Measurements from ENCODE around the gene MYT1. TPM values are rescaled to one million over a fixed set of nuclear protein-coding genes. Genes with fewer than 3 reads are reported as not detected.

Gene MYT1
- total RNA-seq, 1 donor from 2014 or later: 0.74 TPM

DNA sequence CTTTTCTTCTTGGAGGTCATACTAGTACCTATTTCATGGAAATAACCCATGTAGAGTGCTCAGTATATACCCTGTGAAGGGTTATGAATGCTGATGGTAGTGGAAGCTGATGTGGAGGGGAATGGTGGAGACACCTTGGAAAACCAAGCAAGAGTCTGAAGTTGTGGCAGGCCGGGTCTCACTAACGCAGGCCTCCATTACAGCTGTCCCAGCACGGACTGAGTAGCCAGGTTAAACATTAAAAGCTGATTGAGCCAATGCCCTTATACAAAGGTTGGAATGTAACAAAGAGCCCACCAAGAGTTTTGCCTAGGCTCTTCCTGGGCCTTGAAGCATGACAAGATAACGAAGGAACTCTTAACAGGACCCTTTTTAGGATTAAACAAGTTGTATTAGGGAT lies 89.2 kb downstream of the MYT1 start:
- H3K27ac Mint-ChIP-seq (ENCODE audit: unreplicated experiment): no peak overlapping the region
- H3K4me3 Mint-ChIP-seq (ENCODE audit: unreplicated experiment): no peak overlapping the region
- TF ChIP-seq, protein P1, sequence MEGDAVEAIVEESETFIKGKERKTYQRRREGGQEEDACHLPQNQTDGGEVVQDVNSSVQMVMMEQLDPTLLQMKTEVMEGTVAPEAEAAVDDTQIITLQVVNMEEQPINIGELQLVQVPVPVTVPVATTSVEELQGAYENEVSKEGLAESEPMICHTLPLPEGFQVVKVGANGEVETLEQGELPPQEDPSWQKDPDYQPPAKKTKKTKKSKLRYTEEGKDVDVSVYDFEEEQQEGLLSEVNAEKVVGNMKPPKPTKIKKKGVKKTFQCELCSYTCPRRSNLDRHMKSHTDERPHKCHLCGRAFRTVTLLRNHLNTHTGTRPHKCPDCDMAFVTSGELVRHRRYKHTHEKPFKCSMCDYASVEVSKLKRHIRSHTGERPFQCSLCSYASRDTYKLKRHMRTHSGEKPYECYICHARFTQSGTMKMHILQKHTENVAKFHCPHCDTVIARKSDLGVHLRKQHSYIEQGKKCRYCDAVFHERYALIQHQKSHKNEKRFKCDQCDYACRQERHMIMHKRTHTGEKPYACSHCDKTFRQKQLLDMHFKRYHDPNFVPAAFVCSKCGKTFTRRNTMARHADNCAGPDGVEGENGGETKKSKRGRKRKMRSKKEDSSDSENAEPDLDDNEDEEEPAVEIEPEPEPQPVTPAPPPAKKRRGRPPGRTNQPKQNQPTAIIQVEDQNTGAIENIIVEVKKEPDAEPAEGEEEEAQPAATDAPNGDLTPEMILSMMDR (IDR thresholded peaks at IDR 0.05; ENCODE audit: unreplicated experiment): no peak

DNA sequence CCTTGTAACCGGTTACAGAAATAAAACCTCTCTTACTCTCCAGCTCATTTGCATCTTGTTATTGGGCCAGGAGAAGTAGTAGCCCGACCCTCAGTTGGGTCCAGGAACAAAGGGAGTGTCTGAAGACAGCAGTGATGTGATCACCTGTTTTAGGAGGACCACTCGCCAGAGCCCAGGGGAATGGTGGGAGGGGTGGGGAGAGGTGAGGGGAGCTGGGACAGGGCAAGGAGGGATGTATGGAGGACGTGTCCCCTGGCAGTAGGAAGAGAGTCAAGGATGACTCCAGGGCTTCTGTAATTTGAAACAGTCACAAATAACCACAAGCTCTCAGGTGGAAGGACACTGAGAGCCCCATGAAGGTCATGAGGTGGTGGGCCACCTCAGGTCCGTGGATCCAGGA lies 89.9 kb downstream of the MYT1 start:
- peak overlapping the region; percentile 19 for H3K27ac Mint-ChIP-seq (ENCODE audit: unreplicated experiment)
- peaks cover 5% of the 10 kb centered on the region for H3K36me3 Mint-ChIP-seq (ENCODE audit: low read depth, unreplicated experiment)
- peak overlapping the region; percentile 85 for H3K4me3 Mint-ChIP-seq (ENCODE audit: unreplicated experiment)
- H3K9me3 Mint-ChIP-seq (ENCODE audit: unreplicated experiment): no peaks in the 10 kb centered on the region
- peaks cover 31% of the 10 kb centered on the region for H3K4me1 Mint-ChIP-seq (ENCODE audit: unreplicated experiment)
- H3K27me3 Mint-ChIP-seq (ENCODE audit: unreplicated experiment): peaks cover 6% of the 10 kb centered on the region
- TF ChIP-seq, protein P1 (IDR thresholded peaks at IDR 0.05; ENCODE audit: unreplicated experiment): no peak
- DNase-seq (ENCODE audit: low spot score): no peak

More for the DNA sequence above, 89.2 kb downstream of the MYT1 start:
- Mint-ChIP-seq H3K36me3 (ENCODE audit: low read depth, unreplicated experiment) (peaks cover 5% of the 10 kb centered on the region), H3K4me1 (ENCODE audit: unreplicated experiment) (peaks cover 24% of the 10 kb centered on the region), H3K9me3 (ENCODE audit: unreplicated experiment) (no peaks in the 10 kb centered on the region), H3K27me3 (ENCODE audit: unreplicated experiment) (peaks cover 6% of the 10 kb centered on the region)
- no peak for DNase-seq (ENCODE audit: low spot score)

DNA sequence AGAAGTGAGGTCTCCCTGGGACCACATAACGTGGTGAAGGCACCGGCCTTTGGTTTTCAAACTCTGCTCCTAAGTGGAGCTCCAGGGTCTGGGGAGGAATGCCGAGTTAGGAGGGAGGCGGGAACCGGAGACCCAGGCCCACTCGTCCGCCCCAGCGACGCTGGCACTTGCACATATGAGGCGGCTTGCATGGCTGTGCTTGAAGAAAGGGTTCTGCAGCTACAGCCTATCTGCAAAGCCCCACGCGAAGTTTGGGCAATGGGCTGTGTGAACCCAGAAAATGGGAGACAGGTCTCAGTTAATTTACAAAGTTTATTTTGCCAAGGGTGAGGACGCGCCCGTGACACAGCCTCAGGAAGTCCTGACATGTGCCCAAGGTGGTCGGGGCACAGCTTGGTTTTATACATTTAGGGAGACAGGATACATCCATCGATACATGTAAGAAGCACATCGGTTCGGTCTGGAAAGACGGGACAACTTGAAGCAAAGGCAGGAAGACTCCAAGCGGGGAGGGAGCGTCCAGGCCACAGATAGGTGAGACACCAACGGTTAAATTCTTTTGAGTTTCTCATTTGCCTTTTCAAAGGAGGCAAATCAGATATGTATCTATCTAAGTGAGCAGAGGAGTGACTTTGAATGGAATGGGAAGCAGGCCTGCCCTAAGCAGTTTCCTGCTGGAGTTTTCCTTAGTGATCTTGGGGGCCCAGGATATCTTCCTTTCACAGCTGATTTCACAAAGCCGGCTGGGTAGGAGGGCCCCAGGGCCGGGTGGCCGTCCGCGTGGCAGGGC lies 90.5 kb downstream of the MYT1 start:
- Mint-ChIP-seq H3K36me3 (ENCODE audit: low read depth, unreplicated experiment) (peaks cover 5% of the 10 kb centered on the region), H3K9me3 (ENCODE audit: unreplicated experiment) (no peaks in the 10 kb centered on the region), H3K27me3 (ENCODE audit: unreplicated experiment) (peaks cover 6% of the 10 kb centered on the region), H3K4me3 (ENCODE audit: unreplicated experiment) (peak overlapping the region; percentile 85), H3K27ac (ENCODE audit: unreplicated experiment) (peak overlapping the region; percentile 85), H3K4me1 (ENCODE audit: unreplicated experiment) (peaks cover 33% of the 10 kb centered on the region)
- TF ChIP-seq, protein P1 (IDR thresholded peaks at IDR 0.05; ENCODE audit: unreplicated experiment): no peak
- DNase-seq (ENCODE audit: low spot score): no peak

DNA sequence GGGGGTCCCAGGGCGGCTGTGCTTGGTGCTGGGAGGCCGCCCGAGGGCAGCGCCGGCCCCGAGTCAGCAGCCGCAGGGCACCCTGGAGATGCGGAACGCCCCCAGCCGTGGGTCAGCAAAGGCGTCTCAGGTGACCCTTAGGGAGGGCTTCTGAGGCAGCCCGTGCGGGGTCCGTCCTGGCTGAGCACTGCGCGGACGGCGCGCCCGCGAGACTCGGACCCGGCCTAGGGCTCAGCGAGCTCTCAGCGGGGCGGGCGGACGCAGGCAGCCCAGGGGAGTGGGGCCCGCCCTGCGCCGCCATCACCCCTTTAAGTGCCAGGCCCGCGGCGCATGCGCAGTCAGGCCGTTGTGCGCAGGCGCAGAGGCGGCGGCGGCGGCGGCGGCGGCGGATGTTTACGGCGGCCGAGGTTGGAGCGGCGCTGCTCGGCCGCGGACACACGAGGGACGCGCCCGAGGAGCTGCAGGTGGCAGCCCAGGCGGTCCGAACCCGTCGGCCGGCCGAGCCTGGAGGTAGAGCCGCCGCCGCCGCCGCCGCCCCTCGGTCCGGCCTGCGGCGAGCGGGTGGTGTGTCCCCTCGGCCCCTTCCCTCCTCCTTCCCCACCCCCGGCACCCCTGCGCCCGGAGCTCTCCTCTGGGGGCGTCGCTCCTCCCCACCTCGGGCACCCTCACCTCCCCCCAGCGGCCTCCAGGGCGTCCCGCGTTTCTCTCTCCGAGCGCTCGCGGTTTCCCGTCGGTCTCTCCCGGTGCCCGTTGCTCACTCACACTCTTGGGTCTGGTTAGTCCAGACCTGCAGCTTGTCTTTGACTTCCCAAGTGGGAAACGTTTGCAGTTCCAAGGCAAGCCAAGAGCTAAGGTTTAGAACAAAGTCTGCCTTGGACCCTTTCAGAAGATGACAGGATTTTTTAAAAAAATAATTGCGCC lies 91.4 kb downstream of the MYT1 start, which contains the start of gene PCMTD2:
PCMTD2 (plus strand) TSS at position 388 of the 921 bp plus-strand sequence. CDS start 4,218 bp downstream, outside the sequence.
- peaks cover 6% of the 10 kb centered on the region for H3K27me3 Mint-ChIP-seq (ENCODE audit: unreplicated experiment)
- peak within 1 kb of the TSS; percentile 85 for H3K27ac Mint-ChIP-seq (ENCODE audit: unreplicated experiment)
- no peaks in the 10 kb centered on the region for H3K9me3 Mint-ChIP-seq (ENCODE audit: unreplicated experiment)
- DNase-seq (ENCODE audit: low spot score): peak; percentile 93
- peaks cover 41% of the 10 kb centered on the region for H3K4me1 Mint-ChIP-seq (ENCODE audit: unreplicated experiment)
- TF ChIP-seq, protein P1 (IDR thresholded peaks at IDR 0.05; ENCODE audit: unreplicated experiment): no peak
- H3K4me3 Mint-ChIP-seq (ENCODE audit: unreplicated experiment): peak within 1 kb of the TSS; percentile 93
- peaks cover 5% of the 10 kb centered on the region for H3K36me3 Mint-ChIP-seq (ENCODE audit: low read depth, unreplicated experiment)

Measured in endothelial cell (in vitro differentiated cells).